WTC11 (cell line): ENCODE measurements around the gene VGLL1. TPM values are rescaled to one million over a fixed set of nuclear protein-coding genes. Genes with fewer than 3 reads are reported as not detected.

Experiments used
- ATAC-seq: fragments of 200-7000 bp; cut with Tn5 transposase; 2 replicates; pipeline ENCODE4 v1.10.0; 2021; ENCODE audit warnings: mild to moderate bottlenecking, moderate library complexity
- CTCF ChIA-PET: fragments of 300-600 bp; sonication (Branson Sonifier 250); formaldehyde crosslinking; loops from one replicate; lab custom pipeline; 2021; ENCODE audit warnings: antibody characterized with exemption; lab: Charles Lee
- POLR2A ChIA-PET: fragments of 350-600 bp; sonication (Branson Sonifier 250); formaldehyde crosslinking; loops from one replicate; lab custom pipeline; 2021; ENCODE audit warnings: antibody characterized with exemption; lab: Charles Lee
- DNase-seq: peaks from one replicate; pipeline ENCODE4 v3.0.0; 2021; ENCODE audit warnings: low spot score
- H3K27ac Mint-ChIP-seq: 2 replicates; pipeline ENCODE4 v1.8.0; 2021; ENCODE audit warnings: mixed read lengths
- H3K27me3 Mint-ChIP-seq: 2 replicates; pipeline ENCODE4 v1.8.0; 2021; ENCODE audit warnings: low read depth, mild to moderate bottlenecking, moderate library complexity, mixed read lengths
- H3K36me3 Mint-ChIP-seq: 2 replicates; pipeline ENCODE4 v1.8.0; 2021; ENCODE audit warnings: mixed read lengths
- H3K4me1 Mint-ChIP-seq: 2 replicates; pipeline ENCODE4 v1.8.0; 2022; ENCODE audit warnings: mixed read lengths
- H3K4me3 Mint-ChIP-seq: 2 replicates; pipeline ENCODE4 v1.8.0; 2021; ENCODE audit warnings: mild to moderate bottlenecking, moderate library complexity, mixed read lengths
- H3K9me3 Mint-ChIP-seq: 2 replicates; pipeline ENCODE4 v1.8.0; 2021; ENCODE audit warnings: mixed read lengths
- ARID4B ChIP-seq: sonication (generic); formaldehyde crosslinking; IDR thresholded peaks from 2 replicates; pipeline ENCODE4 v1.8.0; 2023; ENCODE audit warnings: missing genetic modification reagents, mild to moderate bottlenecking, borderline replicate concordance
- CTCF ChIP-seq: fragments of 200-600 bp; IDR thresholded peaks from 2 replicates; pipeline ENCODE4 v1.8.0; 2022; ENCODE audit warnings: antibody characterized with exemption
- E2F4 ChIP-seq: sonication (generic); formaldehyde crosslinking; IDR thresholded peaks from 2 replicates; pipeline ENCODE4 v1.8.1; 2022; ENCODE audit warnings: low read depth, mild to moderate bottlenecking, moderate library complexity, missing genetic modification reagents, borderline replicate concordance
- FOXK1 ChIP-seq: sonication (generic); formaldehyde crosslinking; IDR thresholded peaks from 2 replicates; pipeline ENCODE4 v1.8.0; 2022; ENCODE audit warnings: mild to moderate bottlenecking, moderate library complexity, missing genetic modification reagents
- FOXP4 ChIP-seq: sonication (generic); formaldehyde crosslinking; IDR thresholded peaks from 2 replicates; pipeline ENCODE4 v1.8.0; 2022; ENCODE audit warnings: mild to moderate bottlenecking, missing genetic modification reagents
- GABPB1 ChIP-seq: sonication (generic); formaldehyde crosslinking; IDR thresholded peaks from 2 replicates; pipeline ENCODE4 v1.8.1; 2023; ENCODE audit warnings: mild to moderate bottlenecking, missing genetic modification reagents
- GTF2I ChIP-seq: fragments of 250-450 bp; sonication (Bioruptor Pico); conservative IDR thresholded peaks from 2 replicates; pipeline ENCODE4 v1.4.0; 2021; ENCODE audit warnings: mild to moderate bottlenecking
- HMGA2 ChIP-seq: fragments of 250-450 bp; sonication (Bioruptor Pico); IDR thresholded peaks from 2 replicates; pipeline ENCODE4 v1.4.0; 2021; ENCODE audit warnings: mild to moderate bottlenecking, moderate library complexity
- KAT7 ChIP-seq: sonication (generic); formaldehyde crosslinking; IDR thresholded peaks from 2 replicates; pipeline ENCODE4 v1.8.1; 2023; ENCODE audit warnings: missing genetic modification reagents, mild to moderate bottlenecking, borderline replicate concordance
- MLX ChIP-seq: sonication (generic); formaldehyde crosslinking; IDR thresholded peaks from 2 replicates; pipeline ENCODE4 v1.8.1; 2023; ENCODE audit warnings: mild to moderate bottlenecking, missing genetic modification reagents, moderate library complexity
- NFE2L1 ChIP-seq: sonication (generic); formaldehyde crosslinking; IDR thresholded peaks from 2 replicates; pipeline ENCODE4 v1.8.1; 2023; ENCODE audit warnings: missing genetic modification reagents
- PRDM15 ChIP-seq: sonication (generic); formaldehyde crosslinking; IDR thresholded peaks from 2 replicates; pipeline ENCODE4 v1.8.0; 2022; ENCODE audit warnings: missing genetic modification reagents
- RELA ChIP-seq: sonication (generic); formaldehyde crosslinking; IDR thresholded peaks from 2 replicates; pipeline ENCODE4 v1.8.1; 2022; ENCODE audit warnings: missing genetic modification reagents, mild to moderate bottlenecking, borderline replicate concordance
- SMAD3 ChIP-seq: sonication (generic); formaldehyde crosslinking; IDR thresholded peaks from 2 replicates; pipeline ENCODE4 v1.8.0; 2022; ENCODE audit warnings: missing genetic modification reagents, mild to moderate bottlenecking, borderline replicate concordance
- TEAD4 ChIP-seq: sonication (generic); formaldehyde crosslinking; IDR thresholded peaks from 2 replicates; pipeline ENCODE4 v1.8.0; 2022; ENCODE audit warnings: mild to moderate bottlenecking, missing genetic modification reagents
- ZBTB43 ChIP-seq: sonication (generic); formaldehyde crosslinking; IDR thresholded peaks from 2 replicates; pipeline ENCODE4 v1.8.1; 2023; ENCODE audit warnings: mild to moderate bottlenecking, missing genetic modification reagents
- ZMAT4 ChIP-seq: fragments of 250-450 bp; sonication (Bioruptor Pico); IDR thresholded peaks from 2 replicates; pipeline ENCODE4 v1.9.0; 2021; ENCODE audit warnings: mild to moderate bottlenecking
- ZNF317 ChIP-seq: sonication (generic); formaldehyde crosslinking; IDR thresholded peaks from 2 replicates; pipeline ENCODE4 v1.8.1; 2023; ENCODE audit warnings: low read depth, mild to moderate bottlenecking, moderate library complexity, missing genetic modification reagents, borderline replicate concordance
- ZNF423 ChIP-seq: fragments of 250-450 bp; sonication (Bioruptor Pico); IDR thresholded peaks from 2 replicates; pipeline ENCODE4 v2.1.2; 2022; ENCODE audit warnings: mild to moderate bottlenecking, moderate library complexity
- total RNA-seq: library from RNA; stranded (reverse); gene quantifications from 3 replicates; pipeline ENCODE4 v1.2.3, GENCODE V29; 2021

The VGLL1 gene
- total RNA-seq, 1 experiment from 2014 or later = not detected

GRCh38 chrX:136585262-136585661 lies 53.2 kb downstream of the VGLL1 start (continued):
- no peak for TF ChIP-seq ARID4B
- TF ChIP-seq E2F4 (CRISPR knock-in tag) = no peak
- TF ChIP-seq ZMAT4 = no peak
- no peak for TF ChIP-seq NFE2L1 (CRISPR knock-in tag)
- TF ChIP-seq RELA = no peak
- no peak for TF ChIP-seq CTCF
- no peak for TF ChIP-seq SMAD3 (CRISPR knock-in tag)
- TF ChIP-seq GTF2I (CRISPR knock-in tag) = no peak
- no peak for TF ChIP-seq FOXP4 (CRISPR knock-in tag)
- TF ChIP-seq GABPB1 = no peak
- no peak for TF ChIP-seq KAT7 (CRISPR knock-in tag)
- no peak for TF ChIP-seq PRDM15 (CRISPR knock-in tag)
- no peak for TF ChIP-seq ZNF317 (CRISPR knock-in tag)

GRCh38 chrX:136585960-136586359 lies 53.9 kb downstream of the VGLL1 start:
- DNase-seq = no peak
- H3K27me3 Mint-ChIP-seq = no peaks in the 10 kb centered on the region
- ChIA-PET CTCF (no interaction called here), POLR2A (no interaction called here)
- H3K36me3 Mint-ChIP-seq = no peaks in the 10 kb centered on the region
- peaks cover 20% of the 10 kb centered on the region for H3K4me1 Mint-ChIP-seq
- ATAC-seq = peak; percentile 50
- H3K4me3 Mint-ChIP-seq = no peak overlapping the region
- H3K27ac Mint-ChIP-seq = no peak overlapping the region
- H3K9me3 Mint-ChIP-seq = no peaks in the 10 kb centered on the region
- TF ChIP-seq ZBTB43 (CRISPR knock-in tag) (no peak), HMGA2 (CRISPR knock-in tag) (no peak), ZNF423 (no peak), ZMAT4 (no peak), TEAD4 (CRISPR knock-in tag) (no peak), MLX (no peak), FOXK1 (CRISPR knock-in tag) (no peak)
